ENCODE results near the gene OR2AG2. TPM values are rescaled to one million over a fixed set of nuclear protein-coding genes. Genes with fewer than 3 reads are reported as not detected.

OR2AG2 gene
- total RNA-seq, 1 experiment from 2014 or later = not detected

Other genes starting within 250 kb of the OR2AG2 start
- gene RRP8, start 168.4 kb downstream of the OR2AG2 start, total RNA-seq (2014; rRNA removed; shearing (Covaris generic)) = 20.3 and 22.2 TPM in 2 replicates
- gene ILK, start 168.2 kb downstream of the OR2AG2 start, total RNA-seq (2014; rRNA removed; shearing (Covaris generic)) = 112 and 149 TPM in 2 replicates
- gene TAF10, start 159.8 kb downstream of the OR2AG2 start, total RNA-seq (2014; rRNA removed; shearing (Covaris generic)) = 62.1 and 64.5 TPM in 2 replicates
- gene TPP1, start 152.6 kb downstream of the OR2AG2 start, total RNA-seq (2014; rRNA removed; shearing (Covaris generic)) = 9.8 and 26.9 TPM in 2 replicates
- gene DCHS1, start 116.2 kb downstream of the OR2AG2 start, total RNA-seq (2014; rRNA removed; shearing (Covaris generic)) = 0.17 and 0.25 TPM in 2 replicates
- 35.2 and 49.7 TPM in 2 replicates for gene MRPL17, start 88.6 kb downstream of the OR2AG2 start, total RNA-seq (2014; rRNA removed; shearing (Covaris generic))
- not detected in 2 replicates for gene OR2AG1, start 11.0 kb upstream of the OR2AG2 start, total RNA-seq (2014; rRNA removed; shearing (Covaris generic))
- gene OR6A2, start 27.7 kb upstream of the OR2AG2 start, total RNA-seq (2014; rRNA removed; shearing (Covaris generic)) = 0.24 TPM in 1 of 2 replicates, not detected in the other
- gene OR10A5, start 73.7 kb upstream of the OR2AG2 start, total RNA-seq (2014; rRNA removed; shearing (Covaris generic)) = not detected in 2 replicates
- gene OR10A2, start 91.1 kb upstream of the OR2AG2 start, total RNA-seq (2014; rRNA removed; shearing (Covaris generic)) = not detected in 2 replicates
- not detected in 2 replicates for gene OR10A4, start 104.6 kb upstream of the OR2AG2 start, total RNA-seq (2014; rRNA removed; shearing (Covaris generic))
- gene OR2D2, start 120.5 kb upstream of the OR2AG2 start, total RNA-seq (2014; rRNA removed; shearing (Covaris generic)) = not detected in 2 replicates
- gene OR2D3, start 149.0 kb upstream of the OR2AG2 start, total RNA-seq (2014; rRNA removed; shearing (Covaris generic)) = not detected in 2 replicates
- 10.9 and 13.2 TPM in 2 replicates for gene ZNF215, start 154.4 kb upstream of the OR2AG2 start, total RNA-seq (2014; rRNA removed; shearing (Covaris generic))
- 3.6 and 6.9 TPM in 2 replicates for gene ZNF214, start 248.4 kb upstream of the OR2AG2 start, total RNA-seq (2014; rRNA removed; shearing (Covaris generic))
- gene NLRP14, start 248.5 kb upstream of the OR2AG2 start, total RNA-seq (2014; rRNA removed; shearing (Covaris generic)) = 0.25 and 0.27 TPM in 2 replicates